Measurements from ENCODE around the gene KCNJ6. TPM values are rescaled to one million over a fixed set of nuclear protein-coding genes. Genes with fewer than 3 reads are reported as not detected.

KCNJ6 gene
- total RNA-seq, 1 experiment from 2014 or later: not detected

- CTCF ChIA-PET: no interaction called here
- Histone ChIP-seq H3K4me1 (ENCODE audit: control insufficient read depth, insufficient read depth, low read length) (no peaks in the 10 kb centered on the region), H3K36me3 (ENCODE audit: control insufficient read depth, insufficient read depth, low read length) (no peaks in the 10 kb centered on the region), H3K27me3 (ENCODE audit: control insufficient read depth, insufficient read depth, low read length) (no peaks in the 10 kb centered on the region), H3K27ac (ENCODE audit: low read length) (no peak overlapping the region), H3K9me3 (ENCODE audit: control insufficient read depth, insufficient read depth, low read depth, low read length) (no peaks in the 10 kb centered on the region), H3K4me3 (ENCODE audit: low read depth in 2 of 2, low read length in 2 of 2) (no peak overlapping the region)
- ATAC-seq (no peak), DNase-seq (ENCODE audit: low read depth, low spot score) (no peak)
- TF ChIP-seq POLR2AphosphoS5 (IDR thresholded peaks at IDR 0.05; ENCODE audit: low read depth, low read length) (no peak), SIN3A (IDR thresholded peaks at IDR 0.05; ENCODE audit: borderline replicate concordance, insufficient read depth, low read depth, low read length) (no peak), TCF7L2 (IDR thresholded peaks at IDR 0.05; ENCODE audit: low read depth, low read length) (no peak), CTCF (IDR thresholded peaks at IDR 0.05) (no peak), REST (IDR thresholded peaks at IDR 0.05; ENCODE audit: insufficient read depth in 1 of 2, low read depth in 2 of 2, low read length in 1 of 2) (no peak)
- in situ Hi-C loops (cut with HindIII; ENCODE audit: low pct_unique_long_range_greater_than_20kb, low sequenced_read_pairs): no loop called here
- no TSS peak for BruUV-seq (replicated peaks)
- intact Hi-C loops (cut with micrococcal nuclease; ENCODE audit: unreplicated experiment): no loop called here
- POLR2A ChIA-PET: no interaction called here
Measured at GRCh38 chr21:37770461-37770860, 145.8 kb downstream of the KCNJ6 start.

- no peak for DNase-seq (ENCODE audit: low read depth, low spot score)
Measured at GRCh38 chr21:37769656-37770055, 146.6 kb downstream of the KCNJ6 start.

GRCh38 chr21:37767984-37768383 is 148.3 kb downstream of the KCNJ6 start:
- Histone ChIP-seq H3K4me1 (ENCODE audit: control insufficient read depth, insufficient read depth, low read length) (no peaks in the 10 kb centered on the region), H3K9me3 (ENCODE audit: control insufficient read depth, insufficient read depth, low read depth, low read length) (no peaks in the 10 kb centered on the region), H3K36me3 (ENCODE audit: control insufficient read depth, insufficient read depth, low read length) (no peaks in the 10 kb centered on the region), H3K27ac (ENCODE audit: low read length) (no peak overlapping the region), H3K4me3 (ENCODE audit: low read depth in 2 of 2, low read length in 2 of 2) (no peak overlapping the region), H3K27me3 (ENCODE audit: control insufficient read depth, insufficient read depth, low read length) (no peaks in the 10 kb centered on the region)
- intact Hi-C loops (cut with micrococcal nuclease; ENCODE audit: unreplicated experiment) (no loop called here), in situ Hi-C loops (cut with HindIII; ENCODE audit: low pct_unique_long_range_greater_than_20kb, low sequenced_read_pairs) (no loop called here)
- DNase-seq (ENCODE audit: low read depth, low spot score) (no peak), ATAC-seq (no peak)
- BruUV-seq (replicated peaks): no TSS peak
- CTCF ChIA-PET: no interaction called here
- no peak for TF ChIP-seq SIN3A (IDR thresholded peaks at IDR 0.05; ENCODE audit: borderline replicate concordance, insufficient read depth, low read depth, low read length)
- TF ChIP-seq REST (IDR thresholded peaks at IDR 0.05; ENCODE audit: insufficient read depth in 1 of 2, low read depth in 2 of 2, low read length in 1 of 2): no peak
- TF ChIP-seq POLR2AphosphoS5 (IDR thresholded peaks at IDR 0.05; ENCODE audit: low read depth, low read length): no peak
- TF ChIP-seq TCF7L2 (IDR thresholded peaks at IDR 0.05; ENCODE audit: low read depth, low read length): no peak
- no peak for TF ChIP-seq CTCF (IDR thresholded peaks at IDR 0.05)
- POLR2A ChIA-PET: no interaction called here

More at GRCh38 chr21:37769656-37770055, 146.6 kb downstream of the KCNJ6 start:
- in situ Hi-C loops (cut with HindIII; ENCODE audit: low pct_unique_long_range_greater_than_20kb, low sequenced_read_pairs): no loop called here
- H3K4me3 ChIP-seq (ENCODE audit: low read depth in 2 of 2, low read length in 2 of 2): no peak overlapping the region
- H3K4me1 ChIP-seq (ENCODE audit: control insufficient read depth, insufficient read depth, low read length): no peaks in the 10 kb centered on the region
- intact Hi-C loops (cut with micrococcal nuclease; ENCODE audit: unreplicated experiment): no loop called here
- CTCF ChIA-PET: no interaction called here
- BruUV-seq (replicated peaks): no TSS peak
- POLR2A ChIA-PET: no interaction called here
- ATAC-seq: no peak
- H3K9me3 ChIP-seq (ENCODE audit: control insufficient read depth, insufficient read depth, low read depth, low read length): no peaks in the 10 kb centered on the region
- H3K27ac ChIP-seq (ENCODE audit: low read length): no peak overlapping the region
- no peak for TF ChIP-seq POLR2AphosphoS5 (IDR thresholded peaks at IDR 0.05; ENCODE audit: low read depth, low read length)
- H3K36me3 ChIP-seq (ENCODE audit: control insufficient read depth, insufficient read depth, low read length): no peaks in the 10 kb centered on the region
- H3K27me3 ChIP-seq (ENCODE audit: control insufficient read depth, insufficient read depth, low read length): no peaks in the 10 kb centered on the region
